Stimulated activated CD4-positive, alpha-beta T cell treated with anti-CD3 and anti-CD28 coated beads, Interleukin-1b, Interleukin-23, amount 100 ng/mL, for 4 hours (primary cell): ENCODE measurements around the gene IFI27L1.
"Not testable (repeated sequence)": the region's sequence is repeated elsewhere in the genome, so short reads cannot be mapped to it uniquely, and the experiment has no call there.

Experiments
- DNase-seq, 2 donors: peaks; one replicate each; pipeline ENCODE4 v3.0.0-alpha.2; 2020; ENCODE audit warnings: low read depth in 2 of 2

Gene IFI27L1

DNA sequence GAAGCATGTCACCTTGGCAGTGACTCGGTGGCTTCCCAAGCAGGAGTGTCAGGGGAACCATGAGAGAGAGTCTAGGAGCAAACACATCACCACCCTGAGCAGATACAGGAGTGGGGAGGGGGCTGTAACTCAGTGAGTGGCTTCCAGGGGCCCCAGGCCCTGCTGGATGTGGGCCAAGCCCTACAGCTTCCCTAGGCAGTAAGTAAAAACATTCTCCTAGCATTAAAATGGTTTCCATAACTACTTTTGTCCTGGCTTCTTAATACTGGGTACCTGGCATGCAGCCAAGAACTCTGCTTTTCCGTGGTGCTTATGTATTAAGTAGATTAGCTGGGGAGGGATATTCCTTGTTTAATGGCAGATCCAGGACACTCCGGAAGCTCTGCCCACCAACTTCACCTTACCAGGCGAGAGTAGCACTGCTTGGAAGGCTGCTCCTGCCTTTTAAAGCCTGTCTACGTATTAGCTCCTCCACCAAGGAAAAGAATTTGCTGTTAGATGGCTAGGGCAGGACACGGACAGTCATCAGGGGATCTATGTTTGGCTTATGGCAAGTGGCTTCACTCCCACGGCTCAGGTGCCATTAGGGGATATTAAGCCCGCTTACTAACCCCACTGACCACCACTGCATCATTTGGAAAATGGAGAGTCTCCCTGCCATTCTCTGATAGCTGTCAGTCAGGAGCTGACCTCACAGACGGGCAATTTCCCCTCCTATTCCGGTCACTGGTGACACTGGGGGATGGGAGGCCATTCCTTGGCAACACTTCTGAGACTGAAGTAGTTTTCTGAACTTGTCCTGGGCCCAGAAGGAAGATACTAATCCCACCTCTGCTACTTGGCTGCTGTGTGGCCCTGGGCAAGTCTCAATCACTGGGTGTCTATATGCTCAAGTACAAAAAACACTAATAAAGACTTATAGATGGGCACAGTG is 32.2 kb upstream of the IFI27L1 start:
- no peak for DNase-seq

DNA sequence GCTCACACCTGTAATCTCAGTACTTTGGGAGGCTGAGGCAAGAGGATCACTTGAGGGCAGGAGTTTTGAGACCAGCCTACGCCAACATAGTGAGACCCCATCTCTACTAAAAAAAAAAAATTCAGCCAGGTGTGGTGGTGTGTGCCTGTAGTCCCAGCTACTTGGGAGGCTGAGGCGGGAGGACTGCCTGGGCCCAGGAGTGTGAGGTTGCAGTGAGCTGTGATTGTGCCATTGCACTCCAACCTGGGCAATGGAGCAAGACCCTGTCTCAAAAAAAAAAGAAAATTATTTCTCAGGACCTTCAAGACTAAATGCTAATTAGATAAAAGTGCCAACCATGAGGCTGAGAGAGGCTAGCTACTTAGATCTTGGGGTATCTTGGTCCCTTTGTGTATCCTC is 31.5 kb upstream of the IFI27L1 start:
- no peak for DNase-seq

DNA sequence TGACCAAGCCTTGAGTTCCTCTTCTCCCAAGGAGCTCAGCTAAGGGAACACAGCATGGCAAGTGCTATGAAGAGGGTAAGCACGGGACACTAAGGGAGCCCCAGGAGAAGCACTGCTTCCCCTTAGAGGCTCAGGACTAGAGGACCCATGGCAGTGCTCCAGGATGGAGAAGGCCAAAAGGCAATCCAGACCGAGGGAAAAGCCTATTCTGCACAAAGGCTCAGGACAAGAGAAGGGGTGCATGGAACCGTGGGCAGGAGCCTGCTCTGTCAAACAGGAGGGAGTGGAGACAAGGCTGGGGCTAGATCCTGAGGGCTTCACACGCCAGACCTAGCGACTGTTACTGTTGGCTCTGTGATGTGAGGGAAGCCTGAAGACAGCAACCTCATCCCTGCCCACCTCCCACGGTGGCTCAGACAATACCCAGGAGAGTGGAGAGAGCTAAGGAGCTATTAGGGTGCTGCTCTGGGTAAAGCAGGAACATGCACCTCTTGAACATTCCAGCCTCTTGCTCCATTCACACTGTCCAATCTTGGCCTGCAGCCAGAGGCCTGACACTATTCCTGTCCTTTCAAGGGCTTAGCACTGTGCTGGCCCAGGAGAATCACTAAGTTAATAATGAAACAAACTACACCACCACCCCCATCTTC is 30.8 kb upstream of the IFI27L1 start:
- no peak for DNase-seq

DNA sequence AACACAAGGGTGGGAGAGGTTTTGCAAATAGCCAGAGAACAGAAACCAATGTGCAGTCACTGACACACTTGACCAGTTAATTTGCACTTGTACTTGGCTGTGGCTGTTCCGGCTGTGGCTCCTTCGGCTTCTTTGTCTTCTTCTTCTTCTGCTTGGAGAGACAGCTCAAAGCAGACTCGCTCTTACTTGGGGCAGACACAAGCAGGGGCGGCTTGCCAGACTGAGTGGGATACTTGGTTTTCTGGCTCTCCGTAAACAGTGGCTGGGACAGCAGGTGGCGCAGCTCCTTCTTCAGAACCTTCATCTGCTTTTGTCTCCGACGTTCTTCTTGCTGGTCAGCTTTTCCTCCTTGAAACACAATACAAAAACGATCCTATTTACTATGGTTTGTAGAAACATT is 30.0 kb upstream of the IFI27L1 start:
- no peak for DNase-seq

DNA sequence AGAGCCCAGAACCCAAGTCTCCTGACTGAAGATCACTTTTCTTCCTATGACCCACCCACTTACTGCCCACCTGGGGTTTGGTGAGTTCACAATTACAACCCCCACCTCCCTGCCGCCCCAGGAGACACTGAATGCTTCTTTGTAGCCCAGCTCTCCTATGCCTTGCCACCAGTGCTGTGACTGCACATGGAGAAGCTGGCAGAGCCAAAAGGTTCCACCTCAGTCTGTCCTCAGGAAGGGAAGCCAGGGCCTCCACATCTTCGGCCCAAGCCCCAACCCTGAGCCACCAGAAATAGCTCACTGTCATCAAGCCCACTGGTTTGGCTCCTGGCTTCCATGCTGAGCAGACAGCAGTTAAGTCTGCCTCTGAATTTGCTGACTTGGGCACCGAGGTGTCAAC is 29.3 kb upstream of the IFI27L1 start:
- no peak for DNase-seq

DNA sequence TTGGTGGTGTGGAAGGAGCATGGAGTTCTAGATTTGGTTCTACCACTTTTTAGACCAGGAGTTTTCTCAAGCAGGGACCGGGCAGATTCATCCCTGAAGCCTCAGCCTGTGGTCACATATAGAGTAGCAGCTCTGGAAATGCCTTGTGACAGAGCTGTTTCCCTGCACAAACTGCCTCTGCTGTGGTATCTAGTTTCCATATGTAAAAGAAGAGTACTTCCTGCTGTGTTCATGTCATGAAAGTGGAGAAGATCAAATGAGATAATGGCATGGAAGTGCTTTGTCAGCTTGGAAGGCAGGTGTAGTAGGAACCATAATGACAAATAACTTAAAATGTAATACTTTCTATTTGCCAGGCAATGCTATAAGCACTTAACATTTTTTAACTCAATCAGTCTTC is 28.9 kb upstream of the IFI27L1 start:
- DNase-seq = no peak

DNA sequence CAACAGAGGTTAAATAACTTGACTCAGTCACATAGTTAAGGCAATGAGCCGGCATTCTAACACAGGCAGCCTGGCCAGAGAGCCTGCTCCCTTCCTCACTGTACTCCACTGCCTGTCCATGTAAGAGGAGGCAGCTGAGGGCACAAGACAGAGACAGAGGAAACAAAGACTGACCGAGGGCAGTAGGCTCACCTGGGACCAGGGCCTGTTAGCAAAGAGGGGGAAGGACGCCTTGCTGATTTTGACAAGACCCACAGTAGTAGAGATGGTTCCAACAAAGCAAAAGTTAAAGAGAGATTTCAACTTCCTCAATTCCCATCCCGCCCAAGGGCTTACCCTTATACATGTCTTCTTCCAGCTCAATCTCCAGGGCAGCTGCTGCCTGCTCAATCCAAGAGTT is 28.4 kb upstream of the IFI27L1 start:
- DNase-seq = no peak

DNA sequence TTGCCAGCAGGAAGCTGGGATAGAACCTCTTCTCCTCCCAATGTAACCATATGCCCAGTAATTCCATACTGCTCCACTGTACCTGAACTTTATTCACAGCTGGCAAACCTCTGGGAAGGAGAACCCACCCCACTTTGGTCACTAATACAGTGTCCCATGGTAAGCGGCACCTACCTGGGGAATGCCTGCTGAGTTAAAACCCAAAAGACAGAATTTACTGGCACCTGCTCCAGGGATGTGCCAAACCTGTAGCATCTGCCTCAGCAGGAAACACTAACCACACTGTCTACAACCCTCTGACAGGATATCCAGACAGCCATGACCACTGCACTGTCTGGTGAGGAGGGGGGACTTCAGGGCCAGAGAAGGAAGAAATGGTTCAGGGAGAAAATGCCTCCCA is 26.7 kb upstream of the IFI27L1 start:
- DNase-seq = no peak

DNA sequence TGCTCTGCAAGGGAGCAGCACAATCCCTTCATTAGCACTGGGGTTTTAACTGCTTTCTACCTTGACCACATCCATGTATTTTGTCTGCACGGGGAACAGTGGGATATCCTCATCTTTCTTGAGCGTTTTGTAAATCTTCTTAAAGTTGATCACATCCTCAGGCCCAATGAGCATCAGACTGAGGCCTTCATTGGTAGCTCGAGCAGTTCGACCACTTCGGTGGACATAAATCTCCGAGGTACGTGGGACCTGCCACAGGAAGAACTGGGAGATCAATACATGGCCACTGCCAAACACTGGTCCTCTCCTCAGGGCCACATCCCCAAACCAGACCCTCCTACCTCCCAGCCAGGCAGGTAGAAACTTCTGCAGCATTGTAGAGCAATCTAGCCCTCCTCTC is 26.2 kb upstream of the IFI27L1 start:
- no peak for DNase-seq

DNA sequence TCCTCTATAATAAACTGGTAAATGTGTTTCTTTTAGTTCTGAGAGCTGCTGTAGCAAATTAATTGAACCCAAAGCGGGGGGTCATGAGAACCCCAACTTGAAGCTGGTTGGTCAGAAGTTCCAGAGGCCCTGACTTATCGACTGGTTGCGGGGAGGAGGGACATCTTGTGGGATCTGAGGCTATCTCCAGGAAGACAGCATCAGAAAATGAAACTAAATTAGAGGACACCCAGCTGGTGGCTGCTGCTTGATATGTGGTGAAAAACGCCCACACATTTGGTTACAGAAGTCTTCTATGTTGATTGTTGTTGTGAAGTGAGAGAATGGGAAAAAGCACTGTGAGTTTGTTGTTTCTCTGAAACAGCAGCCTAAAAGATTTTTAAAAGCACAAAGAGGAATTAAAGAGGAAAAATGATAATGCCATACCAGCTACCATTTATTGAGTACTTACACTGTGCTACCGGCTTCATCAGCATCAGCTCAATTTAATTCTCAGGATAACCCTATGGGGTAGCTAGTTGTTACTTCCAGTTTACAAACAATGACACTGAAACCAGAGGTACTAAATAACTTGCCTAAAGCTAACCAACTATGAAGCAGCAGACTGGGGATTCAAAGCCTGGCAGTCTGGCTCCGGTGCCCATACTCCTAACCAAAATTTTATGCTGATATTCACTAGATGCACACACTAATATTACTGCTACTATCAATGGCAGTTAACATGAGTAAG is 24.4 kb upstream of the IFI27L1 start:
- DNase-seq = no peak

DNA sequence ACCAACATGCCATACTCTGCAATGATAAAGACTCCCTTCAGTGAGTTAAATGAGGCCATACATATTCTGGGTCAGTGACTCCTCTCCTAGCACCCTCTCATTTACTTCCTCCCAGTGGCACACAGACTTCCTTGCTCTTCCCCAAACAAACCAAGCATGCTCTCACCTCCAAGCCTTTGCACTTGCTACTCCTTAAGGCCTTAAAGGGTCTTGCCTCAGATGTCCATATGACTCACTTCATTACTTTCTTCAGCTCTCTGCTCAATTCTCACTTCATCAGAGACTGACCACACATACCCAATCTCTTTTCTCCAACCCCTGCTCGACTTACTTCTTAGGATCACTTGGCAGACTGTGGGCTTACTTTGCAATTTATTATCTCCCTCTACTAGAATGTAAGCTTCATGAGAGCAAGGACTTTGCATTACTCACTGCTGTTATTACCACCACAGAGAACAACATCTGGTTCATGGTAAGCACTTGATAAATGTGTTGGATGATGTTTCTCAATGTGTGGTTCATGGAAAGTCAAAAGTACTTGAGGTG is 22.9 kb upstream of the IFI27L1 start:
- no peak for DNase-seq

DNA sequence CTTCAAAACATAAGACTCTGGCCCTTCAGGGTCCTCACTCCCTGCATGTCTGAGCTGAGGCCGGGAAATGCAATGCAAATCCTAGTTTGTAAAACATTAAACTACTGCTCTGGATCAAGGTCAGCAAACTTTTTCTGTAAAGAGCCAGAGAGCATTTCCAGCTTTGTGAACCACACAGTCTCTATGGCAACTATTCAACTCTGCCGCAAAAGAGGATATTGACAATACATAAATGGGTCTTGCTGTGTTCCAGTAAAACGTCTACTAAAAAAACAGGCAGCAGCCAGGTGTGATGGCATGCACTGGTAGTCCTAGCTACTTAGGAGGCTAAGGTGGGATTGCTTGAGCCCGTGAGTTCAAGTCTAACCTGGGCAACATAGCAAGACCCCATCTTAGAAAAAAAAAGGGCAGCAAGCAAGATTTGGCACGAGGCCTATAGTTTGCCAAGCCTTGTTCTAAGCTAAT is 22.4 kb upstream of the IFI27L1 start:
- no peak for DNase-seq

DNA sequence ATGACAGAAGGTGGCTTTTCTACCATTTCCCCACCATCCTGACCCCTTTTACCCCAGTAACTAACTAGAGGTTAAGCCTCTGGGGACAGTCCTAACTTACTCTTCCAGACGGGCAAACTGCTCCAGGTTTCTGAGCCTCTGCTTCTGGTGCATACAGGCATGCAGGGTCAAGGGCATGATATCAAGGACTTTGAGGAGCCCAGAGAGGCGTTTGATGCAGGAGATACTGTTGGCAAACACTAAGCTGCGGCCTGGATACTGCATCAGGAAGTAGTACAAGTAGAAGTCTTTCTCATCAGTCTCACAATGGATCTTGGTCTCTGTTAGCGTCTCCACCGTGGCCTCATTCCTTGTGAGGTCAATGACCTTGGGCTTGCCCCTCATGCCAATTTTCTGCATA is 21.1 kb upstream of the IFI27L1 start:
- DNase-seq = no peak

DNA sequence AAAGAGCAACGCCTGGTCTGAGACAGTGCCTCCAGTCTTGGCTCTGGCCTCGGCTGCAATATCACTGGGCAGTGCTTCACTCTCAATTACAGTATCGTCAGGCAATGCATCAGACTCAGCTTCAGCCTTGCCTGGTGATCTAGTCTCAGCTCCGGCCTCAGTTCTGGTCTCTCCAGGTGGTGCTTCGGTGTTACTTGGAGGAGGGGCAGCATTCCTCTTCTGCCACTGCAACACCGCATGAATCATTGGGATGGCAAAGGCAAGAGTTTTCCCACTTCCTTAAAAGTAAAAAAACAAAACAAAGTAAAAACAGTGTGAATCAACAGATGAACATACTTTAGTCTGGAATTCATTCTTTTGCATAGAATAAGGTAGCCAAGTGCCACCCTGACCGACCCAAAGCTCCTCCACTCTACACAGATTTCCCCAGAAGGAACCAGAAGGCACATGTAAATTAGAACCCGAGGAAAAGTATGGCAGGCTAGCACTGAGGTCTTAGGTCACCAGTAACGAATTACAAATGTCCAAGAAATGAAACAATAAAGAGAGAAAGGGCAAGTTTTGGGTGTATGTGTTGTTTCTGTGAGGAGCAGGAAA is 18.7 kb upstream of the IFI27L1 start:
- DNase-seq = no peak

DNA sequence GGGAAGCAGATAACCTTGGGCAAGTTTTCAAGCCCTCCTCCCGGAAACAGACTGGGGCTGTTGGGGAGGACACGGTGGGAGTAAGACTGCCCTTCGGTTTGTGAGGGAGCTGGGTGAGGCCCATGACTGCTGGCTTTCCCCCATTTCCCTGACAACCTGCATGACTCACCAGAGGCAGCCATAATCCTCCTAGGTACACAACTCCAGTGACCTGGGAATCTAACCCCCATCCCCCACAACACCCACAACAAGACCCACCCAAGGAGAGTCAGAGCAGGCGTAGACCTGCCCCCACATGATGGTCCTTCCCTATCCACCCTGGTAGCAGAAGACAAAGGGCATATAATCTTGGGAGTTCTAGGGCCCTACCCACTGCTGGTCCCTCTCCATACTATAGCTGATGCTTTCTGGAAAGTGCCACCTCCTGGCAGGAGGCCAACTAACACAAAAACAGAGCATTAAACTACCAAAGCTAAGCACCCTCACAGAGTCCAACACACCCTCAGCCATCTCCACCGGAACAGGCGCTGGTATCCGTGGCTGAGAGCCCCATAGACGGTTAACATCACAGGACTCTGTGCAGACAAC is 14.9 kb upstream of the IFI27L1 start:
- no peak for DNase-seq

DNA sequence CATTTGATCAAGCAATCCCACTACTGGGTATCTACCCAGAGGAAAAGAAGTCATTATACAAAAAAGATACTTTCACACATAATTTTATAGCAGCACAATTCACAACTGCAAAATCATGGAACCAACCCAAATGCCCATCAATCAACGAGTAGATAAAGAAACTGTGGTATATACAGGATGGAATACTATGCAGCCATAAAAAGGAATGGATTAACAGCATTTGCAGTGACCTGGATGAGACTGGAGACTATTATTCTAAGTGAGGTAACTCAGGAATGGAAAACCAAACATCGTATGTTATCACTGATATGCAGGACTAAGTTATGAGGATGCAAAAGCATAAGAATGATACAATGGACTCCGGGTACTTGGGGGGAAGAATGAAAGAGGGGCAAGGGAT is 9.0 kb upstream of the IFI27L1 start:
- DNase-seq = not testable (repeated sequence)

DNA sequence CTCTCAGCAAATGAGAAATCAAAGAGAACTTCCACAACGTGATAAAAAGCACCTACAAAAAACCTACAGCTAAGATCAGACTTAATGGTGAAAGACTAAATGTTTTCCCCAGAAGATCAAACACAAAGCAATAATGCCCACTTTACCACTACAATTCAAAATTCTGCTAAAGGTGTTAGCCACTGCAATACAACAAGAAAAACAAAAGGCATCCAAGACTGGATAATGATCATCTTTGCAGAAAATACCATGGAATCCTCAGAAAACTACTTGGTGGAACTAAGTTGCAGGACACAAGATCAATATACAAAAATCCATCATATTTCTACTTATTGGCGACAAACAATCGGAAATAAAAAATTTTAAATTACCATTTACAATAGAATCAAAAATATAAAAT is 6.6 kb upstream of the IFI27L1 start:
- no peak for DNase-seq

DNA sequence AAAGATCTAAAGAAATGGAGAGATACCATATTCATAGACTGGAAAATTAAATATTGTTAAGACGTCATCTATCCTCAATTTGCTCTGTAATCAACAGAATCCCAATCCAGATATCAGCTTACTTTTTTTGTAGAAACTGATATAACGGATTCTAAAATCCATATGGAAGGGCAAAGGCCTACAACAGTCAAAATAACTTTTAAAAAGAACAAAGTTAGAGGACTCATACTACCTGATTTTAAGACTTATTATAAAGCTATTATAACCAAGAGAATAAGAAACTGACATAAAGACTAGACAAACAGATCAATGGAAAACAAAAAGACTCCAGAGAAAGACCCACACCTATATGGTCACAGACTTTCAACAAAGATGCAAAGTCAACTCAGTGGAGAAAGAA is 6.1 kb upstream of the IFI27L1 start:
- DNase-seq = no peak

DNA sequence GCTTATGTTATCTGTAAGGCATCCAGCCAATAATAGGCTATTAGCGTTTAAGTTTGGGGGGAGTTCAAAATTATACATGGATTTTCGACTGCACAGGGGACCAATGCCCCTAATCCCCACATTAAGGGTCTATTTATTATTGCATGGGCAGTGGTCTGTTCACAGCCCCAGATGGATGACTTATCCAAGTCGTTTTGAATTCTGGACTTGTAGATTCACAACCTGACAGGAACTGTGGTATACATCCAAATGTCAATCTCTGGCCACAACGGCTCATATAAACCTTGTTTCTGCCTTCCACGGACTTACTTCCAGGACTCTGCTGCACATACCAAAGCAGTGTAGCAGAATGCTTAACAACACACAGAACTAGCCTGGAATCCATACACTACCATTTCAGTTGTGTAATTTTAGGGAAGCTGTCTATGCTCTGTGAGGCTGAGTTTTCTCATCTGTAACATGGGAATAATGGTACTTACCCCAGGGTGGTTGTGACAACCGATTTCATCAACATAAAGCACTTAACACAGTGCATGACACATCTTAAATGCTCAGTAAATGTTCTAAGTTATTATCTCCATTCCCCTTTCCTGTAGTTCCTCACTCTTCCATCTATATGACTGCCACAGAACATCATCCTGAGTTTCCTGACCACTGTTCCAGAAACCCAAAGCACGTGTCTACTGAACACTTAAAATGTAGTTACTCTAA is 3.8 kb upstream of the IFI27L1 start:
- no peak for DNase-seq

DNA sequence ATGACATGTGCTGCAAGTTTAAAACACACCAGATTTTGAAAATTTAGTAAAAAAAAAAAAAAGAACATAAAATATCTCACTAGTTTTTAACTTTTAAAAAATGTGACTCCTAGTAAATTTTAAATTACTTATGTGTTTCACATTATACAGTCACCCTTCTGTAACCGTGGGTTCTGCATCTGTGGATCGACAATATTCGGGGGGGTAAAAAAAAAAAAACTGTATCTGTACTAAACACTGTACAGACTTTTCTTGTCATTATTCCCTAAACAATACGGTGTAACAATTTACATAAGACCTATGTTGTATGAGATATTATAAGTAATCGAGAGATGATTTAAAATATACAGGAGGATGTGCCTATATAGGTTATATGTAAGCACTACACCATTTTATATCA is 3.3 kb upstream of the IFI27L1 start:
- DNase-seq = no peak
